IMR-90 (cell line): ENCODE measurements around the gene ZNF662. TPM values are rescaled to one million over a fixed set of nuclear protein-coding genes. Genes with fewer than 3 reads are reported as not detected.

ENCODE experiments used
- ATAC-seq: fragments of 200-7000 bp; cut with Tn5 transposase; 2 replicates; pipeline ENCODE4 v1.9.1; 2020; ENCODE audit warnings: low read depth, mild to moderate bottlenecking, moderate library complexity
- BruUV-seq: library from RNA; stranded (reverse); fragments of 400-500 nt; replicated peaks from 2 replicates; lab custom pipeline; 2021; lab: Mats Ljungman, UMichigan
- CTCF ChIA-PET: fragments of 300-600 bp; formaldehyde crosslinking; extraction: SDS; loops from one replicate; lab custom pipeline; 2021; ENCODE audit warnings: antibody characterized with exemption; lab: Yijun Ruan, JAX
- POLR2A ChIA-PET: fragments of 300-600 bp; sonication (Branson Sonifier 250); formaldehyde crosslinking; loops from one replicate; lab custom pipeline; 2022; ENCODE audit warnings: antibody characterized with exemption; ENCODE audit not compliant: unreplicated experiment; lab: Charles Lee
- DNase-seq: peaks from one replicate; pipeline ENCODE4 v3.0.0; 2013
- H2AFZ ChIP-seq: replicated peaks from 2 replicates; pipeline ENCODE3; 2013; ENCODE audit warnings: low read length, mild to moderate bottlenecking; ENCODE audit not compliant: poor library complexity
- H2AK5ac ChIP-seq: 2 replicates; pipeline ENCODE4 v1.6.1; 2013; ENCODE audit warnings: low read depth, low read length, inconsistent platforms
- H2AK9ac ChIP-seq: replicated peaks from 2 replicates; pipeline ENCODE3; 2013; ENCODE audit warnings: mild to moderate bottlenecking, low read depth, low read length, moderate library complexity; ENCODE audit not compliant: poor library complexity
- H2BK120ac ChIP-seq: 2 replicates; pipeline ENCODE4 v1.6.1; 2013; ENCODE audit warnings: low read depth, low read length, inconsistent platforms
- H2BK15ac ChIP-seq: 3 replicates; pipeline ENCODE4 v1.6.1; 2013; ENCODE audit warnings: low read depth, low read length, inconsistent platforms
- H2BK20ac ChIP-seq: 2 replicates; pipeline ENCODE4 v1.6.1; 2013; ENCODE audit warnings: low read depth, mild to moderate bottlenecking, inconsistent platforms, low read length, moderate library complexity
- H2BK5ac ChIP-seq: 2 replicates; pipeline ENCODE4 v1.6.1; 2013; ENCODE audit warnings: mild to moderate bottlenecking, low read depth, low read length, inconsistent platforms; ENCODE audit not compliant: poor library complexity, severe bottlenecking
- H3K14ac ChIP-seq: replicated peaks from 2 replicates; pipeline ENCODE4 v1.6.1; 2013; ENCODE audit warnings: low read depth, low read length, inconsistent platforms
- H3K18ac ChIP-seq: 2 replicates; pipeline ENCODE4 v1.6.1; 2013; ENCODE audit warnings: low read depth, low read length, control low read depth
- H3K23ac ChIP-seq: 2 replicates; pipeline ENCODE4 v1.6.1; 2013; ENCODE audit warnings: low read depth, low read length, inconsistent platforms
- H3K27ac ChIP-seq: 2 replicates; pipeline ENCODE4 v1.5.1; 2013; ENCODE audit warnings: mild to moderate bottlenecking, control low read depth, low read length; ENCODE audit not compliant: insufficient read depth
- H3K27me3 ChIP-seq: 2 replicates; pipeline ENCODE4 v1.6.1; 2013; ENCODE audit warnings: low read length; ENCODE audit not compliant: control insufficient read depth, insufficient read depth
- H3K36me3 ChIP-seq: 2 replicates; pipeline ENCODE4 v1.6.1; 2013; ENCODE audit warnings: low read length, mixed read lengths; ENCODE audit not compliant: control insufficient read depth, insufficient read depth
- H3K4ac ChIP-seq: 2 replicates; pipeline ENCODE4 v1.6.1; 2013; ENCODE audit warnings: low read depth, low read length, inconsistent platforms
- H3K4me1 ChIP-seq: 2 replicates; pipeline ENCODE4 v1.6.1; 2013; ENCODE audit warnings: low read length, mixed read lengths; ENCODE audit not compliant: control insufficient read depth, insufficient read depth
- H3K4me2 ChIP-seq: 2 replicates; pipeline ENCODE4 v1.6.1; 2013; ENCODE audit warnings: low read depth, mild to moderate bottlenecking, control low read depth, low read length, moderate library complexity
- H3K4me3 ChIP-seq: 2 replicates; pipeline ENCODE4 v1.5.1; 2013; ENCODE audit warnings: low read depth, mild to moderate bottlenecking, control low read depth, low read length, moderate library complexity; ENCODE audit not compliant: insufficient read depth
- H3K56ac ChIP-seq: 2 replicates; pipeline ENCODE4 v1.6.1; 2013; ENCODE audit warnings: low read length, inconsistent platforms; ENCODE audit not compliant: insufficient read depth; ENCODE audit errors: extremely low read depth
- H3K79me1 ChIP-seq, 2 experiments: 2 replicates each; pipeline ENCODE4 v1.6.1; 2013; ENCODE audit warnings: low read length in 2 of 2, inconsistent platforms in 1 of 2, low read depth in 1 of 2
- H3K9ac ChIP-seq: 2 replicates; pipeline ENCODE4 v1.6.1; 2013; ENCODE audit warnings: low read depth, low read length, control low read depth
- H3K9me1 ChIP-seq: 2 replicates; pipeline ENCODE4 v1.6.1; 2013; ENCODE audit warnings: low read length, inconsistent platforms; ENCODE audit not compliant: insufficient read depth
- H3K9me3 ChIP-seq: 2 replicates; pipeline ENCODE4 v1.6.1; 2013; ENCODE audit warnings: low read length; ENCODE audit not compliant: control insufficient read depth, insufficient read depth
- H4K20me1 ChIP-seq: 2 replicates; pipeline ENCODE4 v1.6.1; 2013; ENCODE audit warnings: low read length, inconsistent platforms; ENCODE audit not compliant: insufficient read depth
- H4K5ac ChIP-seq: 2 replicates; pipeline ENCODE4 v1.6.1; 2013; ENCODE audit warnings: mild to moderate bottlenecking, low read depth, low read length, control low read depth
- H4K8ac ChIP-seq, 2 experiments: 2 replicates each; pipeline ENCODE4 v1.6.1; 2013; ENCODE audit warnings: low read depth in 2 of 2, low read length in 2 of 2, control low read depth in 1 of 2, inconsistent platforms in 1 of 2
- H4K91ac ChIP-seq: 2 replicates; pipeline ENCODE4 v1.6.1; 2013; ENCODE audit warnings: low read depth, low read length, inconsistent platforms; ENCODE audit not compliant: insufficient read depth
- BHLHE40 ChIP-seq: fragments of 150-350 bp; IDR thresholded peaks from 2 replicates; pipeline ENCODE4 v1.6.1; 2016; ENCODE audit warnings: mild to moderate bottlenecking, low read depth, low read length
- CEBPB ChIP-seq: IDR thresholded peaks from 2 replicates; pipeline ENCODE4 v1.6.1; 2012; ENCODE audit warnings: low read depth, low read length, improper control_type of control experiment
- CHD1 ChIP-seq: IDR thresholded peaks from 2 replicates; pipeline ENCODE4 v1.6.1; 2012; ENCODE audit warnings: low read depth, low read length, improper control_type of control experiment
- ELK1 ChIP-seq: fragments of 150-350 bp; IDR thresholded peaks from 2 replicates; pipeline ENCODE4 v1.6.1; 2016; ENCODE audit warnings: low read depth, mild to moderate bottlenecking, low read length, moderate library complexity, borderline replicate concordance
- FOS ChIP-seq: fragments of 150-350 bp; IDR thresholded peaks from 2 replicates; pipeline ENCODE4 v1.6.1; 2016; ENCODE audit warnings: low read depth, low read length
- MAFK ChIP-seq: IDR thresholded peaks from 2 replicates; pipeline ENCODE4 v1.6.1; 2012; ENCODE audit warnings: low read depth, low read length, improper control_type of control experiment
- MAZ ChIP-seq: IDR thresholded peaks from 2 replicates; pipeline ENCODE4 v1.6.1; 2012; ENCODE audit warnings: low read depth, mild to moderate bottlenecking, low read length, improper control_type of control experiment, moderate library complexity, borderline replicate concordance
- MXI1 ChIP-seq: IDR thresholded peaks from 2 replicates; pipeline ENCODE4 v1.6.1; 2012; ENCODE audit warnings: low read depth, mild to moderate bottlenecking, low read length, moderate library complexity, borderline replicate concordance
- NFE2L2 ChIP-seq: fragments of 150-350 bp; IDR thresholded peaks from 2 replicates; pipeline ENCODE4 v1.6.1; 2016; ENCODE audit warnings: low read depth, mild to moderate bottlenecking, low read length
- POLR2A ChIP-seq: IDR thresholded peaks from 2 replicates; pipeline ENCODE4 v1.6.1; 2012; ENCODE audit warnings: mild to moderate bottlenecking, low read depth, low read length
- RAD21 ChIP-seq: IDR thresholded peaks from 2 replicates; pipeline ENCODE4 v1.6.1; 2012; ENCODE audit warnings: low read length, improper control_type of control experiment
- RCOR1 ChIP-seq: IDR thresholded peaks from 2 replicates; pipeline ENCODE4 v1.6.1; 2012; ENCODE audit warnings: mild to moderate bottlenecking, low read length, improper control_type of control experiment; ENCODE audit not compliant: insufficient replicate concordance
- RFX5 ChIP-seq: IDR thresholded peaks from 2 replicates; pipeline ENCODE4 v1.8.0; 2012; ENCODE audit warnings: low read depth, mild to moderate bottlenecking, low read length, moderate library complexity
- SMC3 ChIP-seq: fragments of 150-350 bp; IDR thresholded peaks from 2 replicates; pipeline ENCODE4 v1.6.1; 2016; ENCODE audit warnings: low read depth, mild to moderate bottlenecking, antibody characterized with exemption, low read length, moderate library complexity
- WGBS, 2 experiments: methylation state at CpG; one replicate each; pipeline versions ENCODE4 v1.1.5 to v1.1.7; 2013; ENCODE audit warnings: missing lambda C conversion rate in 2 of 2; ENCODE audit not compliant: insufficient read length in 1 of 2; ENCODE audit errors: extremely low coverage in 2 of 2; 5-methylcytosine and 5-hydroxymethylcytosine counted together
- dilution Hi-C: fragments of 300-500 bp; cut with HindIII; formaldehyde crosslinking; loops from one replicate; pipeline ENCODE4 v1.14.3; 2018; ENCODE audit warnings: low sequenced_read_pairs; ENCODE audit not compliant: unreplicated experiment
- in situ Hi-C: fragments of 300-500 bp; cut with MboI; formaldehyde crosslinking; loops from 3 replicates; pipeline ENCODE4 v1.14.3; 2019; ENCODE audit warnings: low sequenced_read_pairs, inconsistent platforms, mixed read lengths
- intact Hi-C: fragments of 100-400 bp; cut with micrococcal nuclease; formaldehyde crosslinking; loops from 2 replicates; pipeline ENCODE4 v1.10.0; 2022
- polyA plus RNA-seq, 3 experiments: library from polyadenylated mRNA; depleted of rRNA; stranded (reverse); fragments of >200 nt; gene quantifications; 2 replicates each; pipeline ENCODE4 v1.2.3, GENCODE V29; 2012; ENCODE audit warnings: low replicate concordance in 1 of 3
- total RNA-seq: library from RNA; depleted of rRNA; stranded (reverse); fragments of >200 nt; gene quantifications from 2 replicates; pipeline ENCODE4 v1.2.3, GENCODE V29; 2012
- TF ChIP-seq, protein P1 (sequence below): conservative IDR thresholded peaks from 2 replicates; pipeline ENCODE4 v1.5.1; 2012; ENCODE audit warnings: mild to moderate bottlenecking, low read depth, low read length, improper control_type of control experiment
- TF ChIP-seq, protein P2 (sequence below): fragments of 150-350 bp; IDR thresholded peaks from 2 replicates; pipeline ENCODE4 v1.6.1; 2017; ENCODE audit warnings: mild to moderate bottlenecking, antibody characterized with exemption, low read length, low read depth

Gene ZNF662
- total and polyA plus RNA-seq, 2 of the 4 experiments (the other 2 are of a cell fraction), result 0.29 to 0.54 TPM

- Histone ChIP-seq H3K4me2 (no peak overlapping the region), H3K18ac (no peak overlapping the region), H4K5ac (no peak overlapping the region), H3K4me1 (no peaks in the 10 kb centered on the region), H2BK120ac (no peak overlapping the region), H2AFZ (no peak overlapping the region), H3K9ac (no peak overlapping the region), H4K8ac (no peak overlapping the region), H3K27me3 (no peaks in the 10 kb centered on the region; the same call in 1 of the 2 replicates), H2AK5ac (no peak overlapping the region), H3K14ac (no peak overlapping the region), H3K9me3 (no peaks in the 10 kb centered on the region), H3K9me1 (no peaks in the 10 kb centered on the region), H3K56ac (no peak overlapping the region), H3K79me1 (no peaks in the 10 kb centered on the region), H3K4me3 (no peak overlapping the region), H3K27ac (no peak overlapping the region), H4K91ac (no peak overlapping the region), H3K36me3 (no peaks in the 10 kb centered on the region), H2BK5ac (no peak overlapping the region), H2BK15ac (no peak overlapping the region), H3K23ac (no peak overlapping the region), H2AK9ac (no peak overlapping the region), H2BK20ac (no peak overlapping the region), H3K4ac (no peak overlapping the region), H4K20me1 (no peaks in the 10 kb centered on the region)
- BruUV-seq, result no TSS peak
- TF ChIP-seq BHLHE40 (no peak), ELK1 (no peak), RCOR1 (no peak), RAD21 (no peak), CEBPB (no peak), NFE2L2 (no peak), CHD1 (no peak), RFX5 (no peak), FOS (no peak), MAFK (no peak), POLR2A (no peak), MAZ (no peak), MXI1 (no peak), SMC3 (no peak)
- TF ChIP-seq, protein P1, sequence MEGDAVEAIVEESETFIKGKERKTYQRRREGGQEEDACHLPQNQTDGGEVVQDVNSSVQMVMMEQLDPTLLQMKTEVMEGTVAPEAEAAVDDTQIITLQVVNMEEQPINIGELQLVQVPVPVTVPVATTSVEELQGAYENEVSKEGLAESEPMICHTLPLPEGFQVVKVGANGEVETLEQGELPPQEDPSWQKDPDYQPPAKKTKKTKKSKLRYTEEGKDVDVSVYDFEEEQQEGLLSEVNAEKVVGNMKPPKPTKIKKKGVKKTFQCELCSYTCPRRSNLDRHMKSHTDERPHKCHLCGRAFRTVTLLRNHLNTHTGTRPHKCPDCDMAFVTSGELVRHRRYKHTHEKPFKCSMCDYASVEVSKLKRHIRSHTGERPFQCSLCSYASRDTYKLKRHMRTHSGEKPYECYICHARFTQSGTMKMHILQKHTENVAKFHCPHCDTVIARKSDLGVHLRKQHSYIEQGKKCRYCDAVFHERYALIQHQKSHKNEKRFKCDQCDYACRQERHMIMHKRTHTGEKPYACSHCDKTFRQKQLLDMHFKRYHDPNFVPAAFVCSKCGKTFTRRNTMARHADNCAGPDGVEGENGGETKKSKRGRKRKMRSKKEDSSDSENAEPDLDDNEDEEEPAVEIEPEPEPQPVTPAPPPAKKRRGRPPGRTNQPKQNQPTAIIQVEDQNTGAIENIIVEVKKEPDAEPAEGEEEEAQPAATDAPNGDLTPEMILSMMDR, result no peak
- TF ChIP-seq, protein P2, sequence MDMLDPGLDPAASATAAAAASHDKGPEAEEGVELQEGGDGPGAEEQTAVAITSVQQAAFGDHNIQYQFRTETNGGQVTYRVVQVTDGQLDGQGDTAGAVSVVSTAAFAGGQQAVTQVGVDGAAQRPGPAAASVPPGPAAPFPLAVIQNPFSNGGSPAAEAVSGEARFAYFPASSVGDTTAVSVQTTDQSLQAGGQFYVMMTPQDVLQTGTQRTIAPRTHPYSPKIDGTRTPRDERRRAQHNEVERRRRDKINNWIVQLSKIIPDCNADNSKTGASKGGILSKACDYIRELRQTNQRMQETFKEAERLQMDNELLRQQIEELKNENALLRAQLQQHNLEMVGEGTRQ, result no peak
- ChIA-PET CTCF (interaction anchor here (0.9 to 4.6 kb wide), 2 partner anchors 11 to 191 kb away, joined by 3 to 46 read pairs; no protein-coding TSS in a partner anchor), POLR2A (no interaction called here)
- intact Hi-C loops, result loop anchor here (5.0 kb wide), 1 partner anchor 539 kb away; no protein-coding TSS in a partner anchor
- dilution Hi-C loops, result no loop called here
- in situ Hi-C loops, result loop anchor here (5.0 to 25.0 kb wide), 3 partner anchors 194 to 1224 kb away; no protein-coding TSS in a partner anchor
- ATAC-seq, result no peak
- WGBS, 2 experiments, result no CpG with 5 or more reads among the region's 2 CpGs
- no peak for DNase-seq
Observed at GRCh38 chr3:42963269-42963668, 57.3 kb downstream of the ZNF662 start.
